Skin epidermis (tissue), 12 donors: ENCODE data around the gene FABP1.

Source experiments
- H3K27ac ChIP-seq, 21 experiments: fragments of 200-600 bp; sonication (generic) in 11 of 21; one replicate each; pipeline ENCODE4 v1.5.0; 2020; ENCODE audit warnings: mild to moderate bottlenecking in 3 of 21, inconsistent platforms in 2 of 21, moderate library complexity in 2 of 21
- H3K4me3 ChIP-seq, 7 experiments: fragments of 200-600 bp; sonication (generic) in 2 of 7; one replicate each; pipeline ENCODE4 v1.5.0; 2020; ENCODE audit warnings: inconsistent platforms in 2 of 7, mild to moderate bottlenecking in 2 of 7, moderate library complexity in 1 of 7

The FABP1 gene

DNA sequence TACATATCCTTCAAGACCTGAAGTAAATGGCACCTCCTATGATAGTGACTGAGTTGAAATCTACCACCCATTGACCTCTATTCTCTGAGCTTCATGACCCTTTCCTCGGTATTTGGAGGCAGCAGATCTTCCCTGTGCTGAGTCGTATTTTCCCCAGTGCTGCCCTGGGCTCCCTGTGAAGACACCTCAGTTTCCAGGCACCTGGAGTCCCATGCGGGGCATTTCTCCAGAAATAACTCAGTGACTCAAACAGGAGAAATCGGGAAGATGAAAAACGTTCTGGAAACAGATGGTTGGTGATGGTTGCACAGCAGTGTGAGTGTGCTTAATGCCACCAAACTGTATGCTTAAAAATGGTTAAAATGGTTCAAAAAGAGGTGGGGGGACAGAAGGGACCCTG lies 42.3 kb downstream of the FABP1 start:
- H3K4me3 ChIP-seq, result no peak overlapping the region
- no peak overlapping the region for H3K27ac ChIP-seq

DNA sequence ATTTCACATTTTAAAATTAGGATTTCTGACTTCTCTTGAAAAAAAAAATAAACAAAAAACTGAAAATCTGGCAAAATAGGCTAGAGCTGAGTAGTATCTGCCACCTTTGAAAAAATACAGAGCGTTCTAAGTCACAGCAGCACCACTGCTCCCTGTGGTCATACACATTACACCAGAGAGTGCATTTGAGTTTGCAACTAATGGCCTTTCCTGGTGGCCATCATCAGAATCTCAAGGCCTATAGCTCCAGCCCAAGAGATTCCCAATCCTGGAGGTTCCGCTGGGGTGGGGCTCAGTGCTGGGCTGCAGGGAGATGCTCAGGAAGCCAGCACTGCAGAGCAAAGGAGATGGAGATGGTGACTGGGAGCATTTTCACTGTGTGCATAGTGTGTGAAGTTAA lies 42.8 kb downstream of the FABP1 start:
- Histone ChIP-seq H3K4me3 (no peak overlapping the region), H3K27ac (no peak overlapping the region)

DNA sequence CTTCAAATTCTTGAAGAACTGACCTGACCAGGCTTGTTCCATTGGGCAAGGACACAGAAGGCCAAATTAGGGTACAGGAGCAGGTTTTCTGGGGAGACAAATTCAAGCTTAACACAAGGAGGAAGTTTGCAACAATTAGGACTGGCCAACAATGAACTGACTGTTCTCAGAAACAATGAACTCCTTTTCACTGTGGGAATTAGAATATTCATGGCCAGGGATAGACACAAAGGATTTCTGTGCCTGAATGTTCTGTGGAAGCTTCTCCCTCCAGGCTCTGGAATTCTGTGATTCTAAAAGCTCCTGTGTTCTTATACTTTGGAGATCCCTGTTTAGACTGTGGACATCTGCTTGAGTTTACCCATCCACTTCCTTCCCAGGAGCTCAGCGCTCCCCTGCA lies 45.1 kb downstream of the FABP1 start:
- H3K27ac ChIP-seq, result no peak overlapping the region

DNA sequence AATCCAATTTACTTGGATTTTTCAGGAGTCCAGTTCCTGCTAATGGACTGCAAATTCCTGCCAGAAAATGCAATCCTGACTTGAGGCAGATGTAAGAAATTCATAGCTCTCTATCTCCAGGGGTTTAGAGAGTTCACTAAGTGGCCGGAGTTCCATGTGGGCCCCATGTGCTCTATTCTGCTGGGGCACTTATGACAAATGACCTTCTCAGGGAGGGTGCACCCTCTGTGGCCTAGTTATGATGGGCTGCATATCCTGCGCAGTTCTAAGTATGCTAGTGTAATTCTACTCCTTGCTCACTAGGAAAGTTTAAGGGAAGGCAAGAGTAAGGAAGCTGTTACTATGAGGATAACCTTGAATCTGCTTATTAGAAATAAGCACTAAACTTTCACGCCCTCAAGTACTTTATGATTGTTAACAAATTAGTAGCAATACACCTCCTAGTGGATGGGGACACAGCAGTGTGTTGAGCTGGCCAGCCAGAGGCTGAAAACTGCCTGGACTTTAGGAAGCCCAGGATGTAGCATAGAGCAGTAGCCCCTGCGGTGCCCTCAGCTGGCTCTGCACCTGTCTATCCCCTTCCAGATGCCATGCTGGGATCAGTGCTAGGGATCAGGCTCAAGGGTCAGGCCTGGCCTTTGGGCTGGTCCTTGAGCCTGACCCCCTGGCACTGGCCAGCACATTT lies 45.8 kb downstream of the FABP1 start:
- Histone ChIP-seq H3K27ac (peak overlapping the region in 1 of 21 experiments; percentile 34), H3K4me3 (no peak overlapping the region)

More for the DNA sequence above, 45.1 kb downstream of the FABP1 start:
- H3K4me3 ChIP-seq, result no peak overlapping the region

DNA sequence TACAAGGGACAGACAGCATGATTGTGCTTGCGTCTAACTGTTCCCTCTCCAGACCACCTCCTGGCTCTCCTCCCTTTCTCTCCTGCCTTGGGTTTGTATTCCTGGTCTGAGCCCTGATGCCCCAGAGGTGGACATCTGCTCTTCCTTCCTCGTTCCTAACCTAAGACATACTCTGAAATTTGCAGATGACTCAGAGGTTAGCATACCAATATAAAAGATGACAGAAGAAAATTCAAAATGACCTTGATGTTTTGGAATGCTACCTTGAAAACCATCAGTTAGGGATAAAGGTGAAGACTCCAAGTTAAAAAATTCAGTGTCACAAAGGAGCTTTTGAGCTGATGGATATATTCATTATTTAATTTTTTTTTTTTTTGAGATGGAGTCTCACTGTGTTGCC lies 47.3 kb downstream of the FABP1 start:
- H3K4me3 ChIP-seq, result no peak overlapping the region
- H3K27ac ChIP-seq, result no peak overlapping the region

DNA sequence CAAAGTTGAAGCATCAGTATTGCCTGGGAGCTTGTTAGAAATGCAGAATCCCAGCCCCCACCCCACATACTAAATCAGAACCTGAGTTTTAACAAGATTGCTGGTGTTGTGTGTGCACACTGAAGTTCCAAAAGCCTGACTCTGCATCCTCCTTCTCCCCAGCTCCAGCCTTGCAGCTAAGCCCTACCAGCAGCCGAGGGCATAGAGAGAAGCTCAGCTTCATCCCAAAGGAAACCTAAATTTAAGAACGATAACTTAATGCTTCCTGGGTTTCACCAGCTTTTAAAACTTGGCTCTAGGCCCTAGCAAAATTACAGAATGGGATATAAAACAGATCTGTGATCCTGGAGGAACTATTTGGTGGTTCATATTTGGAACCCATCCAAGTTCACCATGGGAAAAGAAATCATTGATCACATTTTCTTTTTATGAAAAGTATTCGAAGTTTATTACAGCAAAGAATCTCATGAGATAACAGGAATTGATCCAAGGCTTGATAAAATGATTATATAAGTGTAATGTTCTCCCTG lies 49.2 kb downstream of the FABP1 start:
- Histone ChIP-seq H3K4me3 (no peak overlapping the region), H3K27ac (no peak overlapping the region)

DNA sequence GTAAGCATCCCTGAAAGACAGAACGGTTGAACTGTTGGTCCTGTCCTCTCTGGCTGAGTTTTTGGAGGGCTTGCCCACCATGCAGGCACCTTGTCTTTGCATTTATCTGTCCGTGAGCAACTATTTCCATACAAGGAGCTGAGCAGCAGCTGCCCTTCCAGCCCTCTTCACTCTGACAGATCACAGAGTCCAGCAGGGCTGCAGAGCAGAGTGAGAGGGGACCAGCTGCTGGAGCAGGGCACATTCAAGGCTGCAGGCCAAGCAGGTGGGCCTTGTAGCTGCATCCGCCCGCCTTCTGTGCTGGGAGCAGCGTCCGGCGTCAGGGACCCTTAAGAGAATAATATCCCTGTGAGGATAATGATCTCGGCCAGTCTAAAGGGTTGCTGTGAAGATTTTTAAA lies 50.8 kb downstream of the FABP1 start:
- Histone ChIP-seq H3K27ac (no peak overlapping the region), H3K4me3 (no peak overlapping the region)

DNA sequence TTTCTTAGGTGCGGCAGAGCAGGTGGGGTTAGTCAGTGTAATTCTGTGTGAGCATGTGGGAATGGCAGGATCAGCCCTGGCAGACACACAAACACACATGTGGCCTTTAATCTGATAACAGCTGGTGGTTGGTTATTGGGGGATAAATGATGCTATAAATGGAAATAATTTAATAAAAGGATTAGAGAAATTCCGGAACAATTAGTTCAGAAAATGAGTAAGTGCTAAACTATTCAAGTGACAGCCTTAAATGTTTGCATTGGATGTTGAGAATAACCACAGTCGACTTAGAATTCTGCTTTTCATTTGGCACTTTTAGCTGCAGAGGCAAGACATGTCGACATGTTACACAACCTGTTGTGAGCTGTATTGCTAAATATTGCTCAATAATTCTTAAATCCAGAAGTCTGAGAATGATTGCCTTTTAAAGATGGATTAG lies 53.0 kb downstream of the FABP1 start:
- H3K4me3 ChIP-seq, result no peak overlapping the region
- H3K27ac ChIP-seq, result no peak overlapping the region

DNA sequence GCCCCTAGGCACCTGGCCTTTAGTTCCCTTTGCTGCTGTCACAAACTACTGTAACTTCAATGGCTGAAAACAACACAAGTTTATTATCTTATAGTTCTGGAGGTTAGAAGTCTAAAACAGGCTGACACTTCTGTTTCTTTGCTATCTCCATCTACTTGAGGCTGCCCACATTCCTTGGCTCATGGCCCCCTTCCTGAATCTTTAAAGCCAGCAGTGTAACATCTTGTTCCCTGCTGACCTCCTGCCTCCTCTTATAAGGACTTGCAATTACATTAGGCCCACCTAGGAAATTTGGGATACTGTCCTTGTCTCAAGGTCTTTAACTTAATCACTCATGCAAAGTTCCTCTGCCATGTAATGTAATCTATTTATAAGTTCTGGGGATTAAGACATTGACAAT lies 53.7 kb downstream of the FABP1 start:
- Histone ChIP-seq H3K4me3 (no peak overlapping the region), H3K27ac (no peak overlapping the region)
